HEK293 (cell line): ENCODE data around the gene P2RX1.

ENCODE experiments used
- CTCF ChIA-PET: fragments of 350-600 bp; formaldehyde crosslinking; extraction: SDS; loops from one replicate; lab custom pipeline; 2021; ENCODE audit warnings: antibody characterized with exemption; lab: Yijun Ruan, JAX
- POLR2A ChIA-PET: fragments of 300-600 bp; formaldehyde crosslinking; extraction: SDS; loops from one replicate; lab custom pipeline; 2020; ENCODE audit warnings: antibody characterized with exemption, inconsistent platforms; lab: Yijun Ruan, JAX
- H3K27ac ChIP-seq: fragments of 200-500 bp; sonication (Bioruptor generic); 2 replicates; pipeline ENCODE4 v1.5.1; 2014; ENCODE audit warnings: low read depth, low read length, control low read depth, inconsistent platforms; ENCODE audit errors: extremely low read depth
- H3K36me3 ChIP-seq, 2 experiments: fragments of 200-500 bp in 1 of 2; sonication (Bioruptor generic) in 1 of 2; 1 replicate in 1 of 2; 2 replicates in 1 of 2; pipeline ENCODE4 v1.5.1; 2014 to 2017; ENCODE audit warnings: inconsistent platforms in 2 of 2, low read length in 2 of 2; ENCODE audit not compliant: control insufficient read depth in 2 of 2, insufficient read depth in 1 of 2
- H3K4me1 ChIP-seq: fragments of 200-500 bp; sonication (Bioruptor generic); 2 replicates; pipeline ENCODE4 v1.5.1; 2014; ENCODE audit warnings: mild to moderate bottlenecking, low read length, inconsistent platforms; ENCODE audit not compliant: control insufficient read depth, insufficient read depth
- H3K4me3 ChIP-seq: 2 replicates; pipeline ENCODE4 v1.5.1; 2011; ENCODE audit warnings: low read depth, mild to moderate bottlenecking, control low read depth, low read length, moderate library complexity
- H3K9me3 ChIP-seq: fragments of 200-500 bp; sonication (Bioruptor generic); 2 replicates; pipeline ENCODE4 v1.5.1; 2014; ENCODE audit warnings: low read depth, low read length, inconsistent platforms; ENCODE audit not compliant: control insufficient read depth, insufficient read depth
- BCL6B ChIP-seq: fragments of 450-650 bp; formaldehyde crosslinking; IDR thresholded peaks from 2 replicates; pipeline ENCODE4 v1.5.1; 2017; ENCODE audit warnings: missing biosample characterization, missing genetic modification characterization
- CTCF ChIP-seq: fragments of 450-650 bp; formaldehyde crosslinking; IDR thresholded peaks from 2 replicates; pipeline ENCODE4 v1.5.1; 2016; ENCODE audit warnings: missing biosample characterization, missing genetic modification characterization
- IKZF3 ChIP-seq: fragments of 450-650 bp; IDR thresholded peaks from 2 replicates; pipeline ENCODE4 v1.5.0; 2018; ENCODE audit warnings: missing biosample characterization, mild to moderate bottlenecking, missing genetic modification characterization, moderate library complexity
- SCRT2 ChIP-seq: fragments of 450-650 bp; formaldehyde crosslinking; IDR thresholded peaks from 2 replicates; pipeline ENCODE4 v1.5.1; 2016; ENCODE audit warnings: missing biosample characterization, missing genetic modification characterization
- ZBTB17 ChIP-seq: fragments of 450-650 bp; formaldehyde crosslinking; IDR thresholded peaks from 2 replicates; pipeline ENCODE4 v1.5.1; 2016; ENCODE audit warnings: missing biosample characterization, missing genetic modification characterization
- ZBTB8A ChIP-seq: fragments of 450-650 bp; formaldehyde crosslinking; IDR thresholded peaks from 2 replicates; pipeline ENCODE4 v1.5.1; 2016; ENCODE audit warnings: missing biosample characterization, missing genetic modification characterization
- ZFP69B ChIP-seq: fragments of 450-650 bp; formaldehyde crosslinking; IDR thresholded peaks from 2 replicates; pipeline ENCODE4 v1.5.1; 2016; ENCODE audit warnings: missing biosample characterization, missing genetic modification characterization
- ZNF518A ChIP-seq: fragments of 450-650 bp; formaldehyde crosslinking; conservative IDR thresholded peaks from 2 replicates; pipeline ENCODE4 v1.5.1; 2016; ENCODE audit warnings: low read depth, missing biosample characterization, missing genetic modification characterization
- ZNF548 ChIP-seq: fragments of 450-650 bp; formaldehyde crosslinking; IDR thresholded peaks from 2 replicates; pipeline ENCODE4 v1.5.1; 2016; ENCODE audit warnings: missing biosample characterization, missing genetic modification characterization
- ZNF623 ChIP-seq: fragments of 450-650 bp; formaldehyde crosslinking; IDR thresholded peaks from 2 replicates; pipeline ENCODE4 v1.5.1; 2016; ENCODE audit warnings: missing biosample characterization, missing genetic modification characterization
- TF ChIP-seq, protein P1 (sequence below): fragments of 450-650 bp; formaldehyde crosslinking; IDR thresholded peaks from 2 replicates; pipeline ENCODE4 v1.5.1; 2016; ENCODE audit warnings: missing biosample characterization, missing genetic modification characterization

Gene P2RX1

DNA sequence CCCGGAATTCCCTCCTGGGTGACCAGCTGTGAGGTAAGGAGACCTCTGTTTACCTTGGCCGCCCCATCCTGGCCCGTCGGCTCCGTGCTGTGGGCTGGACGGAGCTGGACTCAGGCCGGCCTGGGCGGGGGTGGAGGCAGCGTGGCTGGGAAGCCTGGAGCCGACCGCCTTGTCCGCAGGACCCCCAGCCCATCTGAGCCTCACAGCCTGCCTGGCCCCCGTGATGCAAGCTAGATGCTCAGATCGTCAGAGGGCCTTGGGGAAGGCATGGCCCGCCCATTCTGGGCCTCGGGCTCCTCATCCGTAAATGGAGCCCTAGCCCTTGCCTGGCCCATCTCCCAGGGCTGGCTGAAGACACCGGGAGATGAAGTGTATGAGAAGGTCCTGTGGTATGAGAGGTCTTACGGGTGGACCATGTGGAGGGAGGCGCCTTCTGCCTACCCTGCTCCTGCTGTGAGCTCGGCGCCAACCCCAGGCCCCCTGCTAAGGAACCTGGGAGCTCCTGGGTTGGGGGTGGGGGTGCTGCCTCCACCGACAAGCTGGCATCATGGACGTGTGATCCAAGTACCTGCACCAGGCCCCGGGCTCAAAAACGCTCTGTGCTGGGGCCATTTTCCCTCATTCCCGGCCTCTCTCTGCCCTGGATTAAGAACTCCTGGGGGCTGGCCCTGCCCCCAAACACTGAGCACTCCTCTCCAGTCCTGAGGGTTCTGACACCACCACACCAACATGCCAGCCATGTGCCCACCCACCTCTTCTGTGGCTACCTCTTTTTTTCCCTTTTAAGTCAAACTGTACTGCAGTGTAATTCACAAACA, 5.4 kb upstream of the P2RX1 start:
- Histone ChIP-seq H3K4me3 (no peak overlapping the region), H3K4me1 (peaks cover 2% of the 10 kb centered on the region; the same call in 1 of the 2 replicates), H3K27ac (no peak overlapping the region), H3K9me3 (no peaks in the 10 kb centered on the region), H3K36me3 (no peaks in the 10 kb centered on the region)
- POLR2A ChIA-PET = no interaction called here
- TF ChIP-seq ZNF623 (tag by site-specific recombination) (0 out of 2 replicates have a peak, but pooled peaks have one; percentile 22), ZBTB17 (tag by site-specific recombination) (no peak)
- CTCF ChIA-PET = interaction anchor here (0.7 to 2.1 kb wide), 4 partner anchors 8 to 76 kb away, joined by 3 to 7 read pairs (median 3); partner anchors contain the start of gene NCBP3

DNA sequence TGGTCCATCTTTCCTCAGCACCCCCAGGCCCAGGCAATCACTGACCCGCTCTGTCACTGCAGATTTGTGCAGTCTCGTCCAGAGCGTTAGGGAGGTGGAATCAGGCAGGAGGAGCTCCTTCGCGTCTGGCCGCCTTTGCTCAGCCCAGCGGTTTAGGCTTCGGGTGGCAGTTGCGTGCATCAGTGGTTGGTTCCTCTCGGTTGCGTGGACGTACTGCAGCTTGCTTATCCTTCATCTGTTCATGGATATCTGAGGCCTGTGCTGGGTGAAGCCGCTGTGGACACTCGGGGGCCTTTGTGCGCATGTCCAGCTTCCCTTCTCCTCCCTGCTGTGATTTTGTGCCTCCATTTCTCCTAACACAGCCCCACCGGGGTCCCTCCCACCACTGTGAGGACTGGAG, 4.7 kb upstream of the P2RX1 start:
- H3K9me3 ChIP-seq = no peaks in the 10 kb centered on the region
- no peak overlapping the region for H3K27ac ChIP-seq
- ChIA-PET CTCF (interaction anchor here (0.8 kb wide), 1 partner anchor 10 kb away, joined by 3 read pairs; no protein-coding TSS in a partner anchor), POLR2A (interaction anchor here (0.6 kb wide), 1 partner anchor 25 kb away, joined by 3 read pairs; no protein-coding TSS in a partner anchor)
- no peak overlapping the region for H3K4me3 ChIP-seq
- TF ChIP-seq IKZF3 (tag by site-specific recombination) (no peak), BCL6B (tag by site-specific recombination) (no peak), ZBTB8A (no peak), ZNF518A (tag by site-specific recombination) (no peak)
- no peaks in the 10 kb centered on the region for H3K36me3 ChIP-seq
- peaks cover 2% of the 10 kb centered on the region; the same call in 1 of the 2 replicates for H3K4me1 ChIP-seq

DNA sequence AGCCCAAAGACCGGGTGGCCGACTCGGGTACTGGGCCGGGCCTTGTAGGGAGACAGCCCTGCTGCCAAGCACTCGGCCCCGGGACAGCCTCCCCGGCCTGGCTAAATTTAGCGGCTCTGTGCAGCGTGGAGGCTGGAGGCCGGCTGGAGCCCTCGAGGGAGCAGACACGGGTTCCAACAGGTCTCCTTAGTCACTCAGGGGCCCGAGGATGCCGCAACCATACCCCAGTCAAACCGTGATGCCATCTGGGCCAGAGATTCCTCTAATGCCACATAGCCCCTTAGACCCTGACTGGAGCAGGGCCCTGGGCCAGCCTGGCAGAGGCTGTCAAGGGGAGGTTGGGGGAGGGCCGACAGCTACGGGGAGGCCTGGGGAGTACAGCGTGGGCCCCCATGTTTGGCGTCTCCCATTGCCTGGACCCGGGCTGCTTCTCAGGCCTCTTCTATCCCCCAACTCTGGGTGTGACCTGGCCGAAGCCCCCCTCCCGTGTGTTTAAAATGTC, 2.9 kb upstream of the P2RX1 start:
- ChIA-PET CTCF (interaction anchor here (0.6 to 1.0 kb wide), 2 partner anchors 22 to 86 kb away, joined by 4 read pairs; no protein-coding TSS in a partner anchor), POLR2A (no interaction called here)
- Histone ChIP-seq H3K4me3 (no peak overlapping the region), H3K4me1 (peaks cover 2% of the 10 kb centered on the region; the same call in 1 of the 2 replicates), H3K9me3 (no peaks in the 10 kb centered on the region), H3K27ac (no peak overlapping the region), H3K36me3 (no peaks in the 10 kb centered on the region)
- no peak for TF ChIP-seq ZFP69B (tag by site-specific recombination)
- TF ChIP-seq CTCF (tag by site-specific recombination) = no peak
- TF ChIP-seq, protein P1, sequence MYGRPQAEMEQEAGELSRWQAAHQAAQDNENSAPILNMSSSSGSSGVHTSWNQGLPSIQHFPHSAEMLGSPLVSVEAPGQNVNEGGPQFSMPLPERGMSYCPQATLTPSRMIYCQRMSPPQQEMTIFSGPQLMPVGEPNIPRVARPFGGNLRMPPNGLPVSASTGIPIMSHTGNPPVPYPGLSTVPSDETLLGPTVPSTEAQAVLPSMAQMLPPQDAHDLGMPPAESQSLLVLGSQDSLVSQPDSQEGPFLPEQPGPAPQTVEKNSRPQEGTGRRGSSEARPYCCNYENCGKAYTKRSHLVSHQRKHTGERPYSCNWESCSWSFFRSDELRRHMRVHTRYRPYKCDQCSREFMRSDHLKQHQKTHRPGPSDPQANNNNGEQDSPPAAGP (tag by site-specific recombination) = no peak
- no peak for TF ChIP-seq ZNF548
- peak; percentile 30; the same call in 1 of the 2 replicates for TF ChIP-seq SCRT2 (tag by site-specific recombination)
